Brain microvascular endothelial cell (primary cell): ENCODE measurements around the gene GPR3.
"Not testable (repeated sequence)": the region's sequence is repeated elsewhere in the genome, so short reads cannot be mapped to it uniquely, and the experiment has no call there.

Source experiments
- DNase-seq: peaks from one replicate; pipeline ENCODE4 v3.0.0-alpha.2; 2020
- H3K27ac ChIP-seq: fragments of 250-450 bp; sonication (Bioruptor Pico); 2 replicates; pipeline ENCODE4 v1.5.1; 2020; ENCODE audit warnings: mild to moderate bottlenecking, moderate library complexity
- H3K27me3 ChIP-seq: fragments of 250-450 bp; sonication (Bioruptor Pico); replicated peaks from 2 replicates; pipeline ENCODE4 v1.5.1; 2020; ENCODE audit warnings: mild to moderate bottlenecking
- H3K36me3 ChIP-seq: fragments of 250-450 bp; sonication (Bioruptor Pico); replicated peaks from 2 replicates; pipeline ENCODE4 v1.5.1; 2020; ENCODE audit warnings: mild to moderate bottlenecking
- H3K4me3 ChIP-seq: 2 replicates; pipeline ENCODE4 v1.5.1; 2011; ENCODE audit warnings: low read depth, mild to moderate bottlenecking, control low read depth, low read length, moderate library complexity
- in situ Hi-C: cut with HindIII; loops from 2 replicates; pipeline ENCODE4 v1.10.0; 2017; ENCODE audit warnings: low sequenced_read_pairs, low pct_ligation_motif_present
- TF ChIP-seq, protein P1 (sequence below): IDR thresholded peaks from 2 replicates; pipeline ENCODE4 v1.5.1; 2011; ENCODE audit warnings: low read depth, mild to moderate bottlenecking, moderate library complexity, low read length, control low read depth, inconsistent platforms; ENCODE audit errors: missing control alignments

GPR3 gene

DNA sequence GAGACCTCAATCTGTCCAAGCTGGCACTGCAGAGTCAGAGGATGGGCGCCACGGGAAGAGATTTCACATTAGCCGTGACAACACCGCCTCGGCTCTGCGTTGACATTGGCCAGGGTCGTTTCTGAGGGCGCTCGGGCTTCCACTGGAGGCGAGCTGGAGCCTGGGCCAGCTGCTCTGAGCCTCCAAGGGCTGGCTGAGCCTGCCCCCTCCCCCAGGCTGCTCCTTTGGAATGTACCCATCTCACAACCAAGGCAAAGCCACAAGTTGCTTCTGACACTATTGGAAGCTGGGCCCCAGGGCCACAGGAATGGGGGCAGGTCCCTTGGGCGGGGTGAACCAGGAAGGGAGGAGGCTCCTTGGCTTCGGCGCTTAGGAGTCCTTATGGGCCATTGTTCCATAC is 12.7 kb downstream of the GPR3 start:
- TF ChIP-seq, protein P1, sequence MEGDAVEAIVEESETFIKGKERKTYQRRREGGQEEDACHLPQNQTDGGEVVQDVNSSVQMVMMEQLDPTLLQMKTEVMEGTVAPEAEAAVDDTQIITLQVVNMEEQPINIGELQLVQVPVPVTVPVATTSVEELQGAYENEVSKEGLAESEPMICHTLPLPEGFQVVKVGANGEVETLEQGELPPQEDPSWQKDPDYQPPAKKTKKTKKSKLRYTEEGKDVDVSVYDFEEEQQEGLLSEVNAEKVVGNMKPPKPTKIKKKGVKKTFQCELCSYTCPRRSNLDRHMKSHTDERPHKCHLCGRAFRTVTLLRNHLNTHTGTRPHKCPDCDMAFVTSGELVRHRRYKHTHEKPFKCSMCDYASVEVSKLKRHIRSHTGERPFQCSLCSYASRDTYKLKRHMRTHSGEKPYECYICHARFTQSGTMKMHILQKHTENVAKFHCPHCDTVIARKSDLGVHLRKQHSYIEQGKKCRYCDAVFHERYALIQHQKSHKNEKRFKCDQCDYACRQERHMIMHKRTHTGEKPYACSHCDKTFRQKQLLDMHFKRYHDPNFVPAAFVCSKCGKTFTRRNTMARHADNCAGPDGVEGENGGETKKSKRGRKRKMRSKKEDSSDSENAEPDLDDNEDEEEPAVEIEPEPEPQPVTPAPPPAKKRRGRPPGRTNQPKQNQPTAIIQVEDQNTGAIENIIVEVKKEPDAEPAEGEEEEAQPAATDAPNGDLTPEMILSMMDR: peak; percentile 15
- Histone ChIP-seq H3K36me3 (peaks cover 22% of the 10 kb centered on the region), H3K27me3 (no peaks in the 10 kb centered on the region), H3K27ac (no peak overlapping the region), H3K4me3 (no peak overlapping the region)
- DNase-seq: peak; percentile 42
- in situ Hi-C loops: loop anchor here (25.0 kb wide), 1 partner anchor 157 kb away; no protein-coding TSS in a partner anchor

DNA sequence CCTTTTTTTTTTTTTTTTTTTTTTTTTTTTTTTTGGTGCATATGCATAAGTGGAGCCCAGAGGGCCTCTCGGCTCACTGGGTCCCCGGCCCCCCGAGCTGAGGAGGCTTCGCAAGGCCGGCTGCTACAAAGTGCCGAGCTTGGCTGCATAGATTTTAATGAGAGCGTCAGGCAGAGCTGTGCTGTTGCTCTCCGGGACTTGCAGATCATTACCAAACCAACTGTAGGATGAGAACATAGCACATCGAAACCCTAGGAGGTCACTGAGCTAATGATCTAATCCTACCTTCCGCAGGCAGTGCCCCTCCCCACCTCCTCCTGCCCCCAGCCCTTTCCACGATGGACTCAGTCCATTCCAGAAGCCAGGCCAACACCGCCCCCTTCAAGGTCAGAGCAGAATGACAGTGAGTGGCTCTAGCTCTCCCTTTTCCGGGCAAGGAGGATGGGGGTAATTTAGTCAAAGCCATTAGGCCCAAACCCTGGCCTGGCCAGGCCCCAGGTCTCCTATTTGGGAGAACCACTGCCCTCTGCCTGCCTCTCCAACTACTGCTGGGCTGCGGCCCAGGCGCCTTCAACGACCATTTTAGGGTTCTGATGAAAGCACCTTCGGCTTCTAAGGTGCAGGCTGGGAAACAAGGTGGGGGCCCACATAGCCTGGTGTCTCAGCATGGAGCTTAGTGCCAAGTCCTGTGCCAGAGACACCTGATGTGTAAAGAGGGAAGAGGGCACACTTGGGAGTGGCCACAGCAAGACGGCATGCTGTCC is 13.4 kb downstream of the GPR3 start:
- in situ Hi-C loops: loop anchor here (25.0 kb wide), 1 partner anchor 157 kb away; no protein-coding TSS in a partner anchor
- not testable (repeated sequence) for H3K27me3 ChIP-seq, DNase-seq, H3K4me3 ChIP-seq, H3K27ac ChIP-seq
- peaks cover 29% of the 10 kb centered on the region for H3K36me3 ChIP-seq

DNA sequence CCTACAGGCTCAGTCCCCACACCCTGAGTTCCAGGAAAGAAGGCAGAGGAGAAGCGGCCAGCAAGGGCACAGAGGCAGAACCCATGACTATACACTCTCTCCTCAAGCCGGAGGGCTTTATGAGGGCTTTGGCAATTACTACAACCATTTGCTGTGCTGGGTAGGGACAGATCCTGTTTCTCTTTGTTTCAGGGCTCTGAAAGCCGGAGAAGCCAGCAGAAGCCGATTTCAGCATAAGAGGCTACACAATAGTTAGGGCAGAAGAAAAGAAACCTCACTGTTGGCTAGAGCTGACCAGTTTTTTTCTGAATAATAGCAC is 13.9 kb downstream of the GPR3 start:
- in situ Hi-C loops: loop anchor here (25.0 kb wide), 1 partner anchor 156 kb away; no protein-coding TSS in a partner anchor
- no peak for DNase-seq
- no peaks in the 10 kb centered on the region for H3K27me3 ChIP-seq
- no peak overlapping the region for H3K27ac ChIP-seq
- TF ChIP-seq, protein P1: no peak
- no peak overlapping the region for H3K4me3 ChIP-seq
- peaks cover 33% of the 10 kb centered on the region for H3K36me3 ChIP-seq

DNA sequence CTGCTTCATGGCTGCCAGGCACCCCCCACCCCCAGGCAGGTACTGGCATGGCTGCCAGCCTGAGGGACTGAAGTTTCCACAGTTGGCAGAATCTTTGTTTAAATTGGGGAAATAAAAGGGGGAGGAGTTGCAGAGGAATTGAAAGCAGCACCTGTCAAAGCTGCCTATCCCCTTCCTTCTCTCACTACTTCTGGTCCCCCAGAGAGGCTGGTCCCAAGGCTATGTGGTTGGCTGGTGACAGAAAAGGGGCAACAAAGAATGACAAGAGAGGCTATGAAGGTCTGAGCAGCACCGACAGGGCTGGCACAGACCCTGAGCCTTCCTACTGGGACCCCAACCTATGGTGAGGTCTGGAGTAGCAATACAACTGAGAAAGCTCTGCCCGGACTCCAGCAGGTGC is 14.4 kb downstream of the GPR3 start:
- not testable (repeated sequence) for H3K4me3 ChIP-seq, H3K27me3 ChIP-seq, H3K27ac ChIP-seq, DNase-seq
- peaks cover 37% of the 10 kb centered on the region for H3K36me3 ChIP-seq
- in situ Hi-C loops: loop anchor here (25.0 kb wide), 1 partner anchor 156 kb away; no protein-coding TSS in a partner anchor

DNA sequence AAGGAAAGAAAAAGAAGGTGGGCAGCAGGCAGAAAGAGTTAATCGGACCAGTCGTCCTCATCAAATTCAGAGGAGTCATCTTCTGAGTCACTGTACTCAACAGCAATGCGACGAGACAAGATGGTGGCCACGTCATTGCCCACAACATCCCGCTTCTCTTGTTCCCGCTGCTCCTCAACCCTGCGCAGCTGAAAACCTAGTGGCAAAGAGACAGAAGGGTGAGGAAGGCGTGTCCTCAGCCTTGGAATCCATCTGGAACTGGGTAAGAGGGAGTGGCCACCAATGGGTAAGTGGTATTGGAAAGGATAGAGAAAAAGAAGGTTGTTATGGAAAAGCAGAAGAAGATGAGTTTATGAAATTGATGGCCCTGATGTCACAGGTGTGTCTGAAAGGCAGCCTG is 15.7 kb downstream of the GPR3 start:
- Histone ChIP-seq H3K27me3 (no peaks in the 10 kb centered on the region), H3K4me3 (no peak overlapping the region), H3K27ac (no peak overlapping the region), H3K36me3 (peaks cover 49% of the 10 kb centered on the region)
- in situ Hi-C loops: loop anchor here (25.0 kb wide), 1 partner anchor 154 kb away; no protein-coding TSS in a partner anchor
- TF ChIP-seq, protein P1: no peak
- no peak for DNase-seq

DNA sequence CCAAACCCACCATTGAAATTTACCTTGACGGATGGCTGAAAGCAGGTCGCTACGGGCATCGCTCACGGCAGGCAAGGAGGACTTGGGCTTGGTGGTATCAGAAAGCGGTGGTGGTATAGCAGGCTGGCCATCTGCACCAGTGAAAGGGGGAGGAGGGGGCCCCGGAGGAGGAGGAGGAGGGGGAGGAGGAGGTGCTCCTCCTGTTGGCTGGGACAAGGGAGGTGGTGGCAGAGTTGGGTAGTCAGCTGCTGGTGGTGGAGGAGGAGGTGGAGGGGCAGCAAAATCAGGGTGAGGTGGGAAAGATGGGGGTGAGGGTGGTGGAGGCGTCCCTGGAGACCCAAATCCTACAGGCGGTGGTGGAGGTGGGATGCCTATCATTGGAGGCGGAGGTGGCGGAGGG is 17.2 kb downstream of the GPR3 start:
- DNase-seq: no peak
- in situ Hi-C loops: loop anchor here (25.0 kb wide), 1 partner anchor 153 kb away; no protein-coding TSS in a partner anchor
- no peak overlapping the region for H3K4me3 ChIP-seq
- no peak overlapping the region for H3K27ac ChIP-seq
- H3K27me3 ChIP-seq: no peaks in the 10 kb centered on the region
- peaks cover 65% of the 10 kb centered on the region for H3K36me3 ChIP-seq
- TF ChIP-seq, protein P1: no peak

DNA sequence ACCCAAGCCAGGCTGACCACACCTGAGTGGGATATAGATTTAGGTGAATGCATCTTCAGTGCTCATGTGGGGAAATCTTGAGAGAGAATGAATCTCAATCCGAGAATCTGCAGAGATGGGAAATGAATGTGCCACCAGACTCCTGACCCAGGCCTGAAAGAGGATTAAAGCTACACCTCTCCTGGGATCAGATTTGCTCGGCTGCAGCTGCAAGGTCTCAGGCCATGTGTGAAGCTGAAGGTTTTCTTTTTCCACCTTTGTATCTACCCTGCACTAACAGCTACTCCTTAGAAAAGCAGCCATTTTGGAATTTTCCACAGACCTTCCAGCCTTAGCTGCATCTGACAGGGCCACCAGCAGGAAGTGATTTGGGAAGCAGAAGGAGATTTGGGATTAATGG is 18.3 kb downstream of the GPR3 start:
- Histone ChIP-seq H3K27me3 (no peaks in the 10 kb centered on the region), H3K27ac (no peak overlapping the region), H3K36me3 (peaks cover 75% of the 10 kb centered on the region), H3K4me3 (no peak overlapping the region)
- in situ Hi-C loops: loop anchor here (25.0 kb wide), 1 partner anchor 152 kb away; no protein-coding TSS in a partner anchor
- DNase-seq: no peak
- TF ChIP-seq, protein P1: no peak
